ENCODE data around the gene SLC16A9. TPM values are rescaled to one million over a fixed set of nuclear protein-coding genes. Genes with fewer than 3 reads are reported as not detected.

Gene SLC16A9
- total RNA-seq, 1 experiment from 2014 or later: 5.9 TPM

GRCh38 chr10:59617996-59618395, 91.7 kb downstream of the SLC16A9 start:
- H2AFZ ChIP-seq (ENCODE audit: low read depth, low read length, poor library complexity, severe bottlenecking): no peak overlapping the region
- no peak for TF ChIP-seq JUND (IDR thresholded peaks at IDR 0.05)
- TF ChIP-seq POLR2AphosphoS5 (IDR thresholded peaks at IDR 0.05; ENCODE audit: low read depth, low read length): no peak
- no peak for TF ChIP-seq CBX3 (IDR thresholded peaks at IDR 0.05; ENCODE audit: low read depth)
- TF ChIP-seq EZH2phosphoT487 (IDR thresholded peaks at IDR 0.05; ENCODE audit: borderline replicate concordance): no peak
- no peak for TF ChIP-seq EGR1 (IDR thresholded peaks at IDR 0.05; ENCODE audit: low read depth)
- no peak for TF ChIP-seq ZNF274 (IDR thresholded peaks at IDR 0.05; ENCODE audit: low read depth, low read length)
- TF ChIP-seq, protein P1, sequence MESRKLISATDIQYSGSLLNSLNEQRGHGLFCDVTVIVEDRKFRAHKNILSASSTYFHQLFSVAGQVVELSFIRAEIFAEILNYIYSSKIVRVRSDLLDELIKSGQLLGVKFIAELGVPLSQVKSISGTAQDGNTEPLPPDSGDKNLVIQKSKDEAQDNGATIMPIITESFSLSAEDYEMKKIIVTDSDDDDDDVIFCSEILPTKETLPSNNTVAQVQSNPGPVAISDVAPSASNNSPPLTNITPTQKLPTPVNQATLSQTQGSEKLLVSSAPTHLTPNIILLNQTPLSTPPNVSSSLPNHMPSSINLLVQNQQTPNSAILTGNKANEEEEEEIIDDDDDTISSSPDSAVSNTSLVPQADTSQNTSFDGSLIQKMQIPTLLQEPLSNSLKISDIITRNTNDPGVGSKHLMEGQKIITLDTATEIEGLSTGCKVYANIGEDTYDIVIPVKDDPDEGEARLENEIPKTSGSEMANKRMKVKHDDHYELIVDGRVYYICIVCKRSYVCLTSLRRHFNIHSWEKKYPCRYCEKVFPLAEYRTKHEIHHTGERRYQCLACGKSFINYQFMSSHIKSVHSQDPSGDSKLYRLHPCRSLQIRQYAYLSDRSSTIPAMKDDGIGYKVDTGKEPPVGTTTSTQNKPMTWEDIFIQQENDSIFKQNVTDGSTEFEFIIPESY (IDR thresholded peaks at IDR 0.05; ENCODE audit: extremely low read depth, insufficient replicate concordance, low read length): no peak
- TF ChIP-seq ATF3 (IDR thresholded peaks at IDR 0.05): no peak
- no peak for TF ChIP-seq EZH2 (IDR thresholded peaks at IDR 0.05)
- no peaks in the 10 kb centered on the region for H3K79me2 ChIP-seq (ENCODE audit: insufficient read depth, low read length)
- ChIA-PET RAD21 (ENCODE audit: low non-redundant PET in 1 of 2, low total read pairs in 2 of 2, uncharacterized antibody in 2 of 2, unreplicated experiment in 2 of 2) (no interaction called here), POLR2A (no interaction called here), CTCF (interaction anchor here (0.7 kb wide), 1 partner anchor 213 kb away, joined by 3 read pairs; no protein-coding TSS in a partner anchor)
- BruUV-seq (replicated peaks): no TSS peak
- H3K9ac ChIP-seq (ENCODE audit: low read length): no peak overlapping the region
- H3K27ac ChIP-seq (ENCODE audit: low read depth, low read length): no peak overlapping the region
- H3K27me3 ChIP-seq (ENCODE audit: insufficient read depth, low read length): no peaks in the 10 kb centered on the region
- no peaks in the 10 kb centered on the region for H3K36me3 ChIP-seq (ENCODE audit: control insufficient read depth in 1 of 2, insufficient read depth in 2 of 2, low read length in 2 of 2)
- DNase-seq (ENCODE audit: low read depth, low spot score) (no peak), ATAC-seq (no peak)
- no peaks in the 10 kb centered on the region for H3K4me1 ChIP-seq (ENCODE audit: control insufficient read depth in 1 of 2, insufficient read depth in 2 of 2, low read length in 2 of 2)
- intact Hi-C loops (cut with micrococcal nuclease): loop anchor here (2.0 to 10.0 kb wide), 2 partner anchors 665 to 1083 kb away; no protein-coding TSS in a partner anchor
- H3K9me3 ChIP-seq (ENCODE audit: control insufficient read depth in 1 of 2, insufficient read depth in 1 of 2, low read depth in 1 of 2, low read length in 2 of 2): no peaks in the 10 kb centered on the region
- H4K20me1 ChIP-seq (ENCODE audit: insufficient read depth): no peaks in the 10 kb centered on the region
- no peak overlapping the region for H3K4me3 ChIP-seq (replicated peaks in 1 of 2; ENCODE audit: low read depth in 1 of 2, low read length in 2 of 2)
- H3K9me2 ChIP-seq (ENCODE audit: insufficient read depth): no peaks in the 10 kb centered on the region
- H3K4me2 ChIP-seq (ENCODE audit: low read length): no peak overlapping the region
